MCF 10A (cell line): ENCODE results near the gene AIFM2. TPM values are rescaled to one million over a fixed set of nuclear protein-coding genes. Genes with fewer than 3 reads are reported as not detected.

Experiments used
- BruUV-seq: library from RNA; stranded (reverse); fragments of 400-500 nt; replicated peaks from 2 replicates; lab custom pipeline; 2021; lab: Mats Ljungman, UMichigan
- CTCF ChIA-PET: fragments of 300-600 bp; sonication (Branson Sonifier 250); formaldehyde crosslinking; extraction: SDS; loops from one replicate; lab custom pipeline; 2021; ENCODE audit warnings: antibody characterized with exemption, inconsistent platforms; lab: Yijun Ruan, JAX
- POLR2A ChIA-PET: fragments of 300-600, 350-650 bp; sonication (Branson Sonifier 250); formaldehyde crosslinking; extraction: SDS; loops from one replicate; lab custom pipeline; 2020; ENCODE audit warnings: antibody characterized with exemption, inconsistent platforms; lab: Yijun Ruan, JAX
- DNase-seq: peaks from one replicate; pipeline ENCODE4 v3.0.0-alpha.2; 2018; ENCODE audit not compliant: unreplicated experiment
- H3K27ac Mint-ChIP-seq: one replicate; pipeline ENCODE4 v1.8.0; 2022; ENCODE audit warnings: mild to moderate bottlenecking, low read depth, mixed read lengths; ENCODE audit not compliant: unreplicated experiment
- H3K27me3 Mint-ChIP-seq: one replicate; pipeline ENCODE4 v1.8.0; 2022; ENCODE audit warnings: mixed read lengths; ENCODE audit not compliant: insufficient read depth, unreplicated experiment
- H3K36me3 Mint-ChIP-seq: one replicate; pipeline ENCODE4 v1.8.0; 2022; ENCODE audit warnings: mild to moderate bottlenecking, moderate library complexity, mixed read lengths; ENCODE audit not compliant: insufficient read depth, unreplicated experiment
- H3K4me1 Mint-ChIP-seq: one replicate; pipeline ENCODE4 v1.8.0; 2022; ENCODE audit warnings: mixed read lengths; ENCODE audit not compliant: insufficient read depth, unreplicated experiment
- H3K4me3 Mint-ChIP-seq: one replicate; pipeline ENCODE4 v1.8.0; 2022; ENCODE audit warnings: mild to moderate bottlenecking, moderate library complexity, mixed read lengths; ENCODE audit not compliant: unreplicated experiment
- H3K9me3 Mint-ChIP-seq: one replicate; pipeline ENCODE4 v1.8.0; 2022; ENCODE audit warnings: mixed read lengths; ENCODE audit not compliant: unreplicated experiment
- intact Hi-C: fragments of 100-400 bp; cut with micrococcal nuclease; formaldehyde crosslinking; loops from 2 replicates; pipeline ENCODE4 v1.14.1; 2022
- total RNA-seq: library from RNA; stranded (reverse); gene quantifications from 2 replicates; pipeline ENCODE4 v1.2.3, GENCODE V29; 2022
- TF ChIP-seq, protein P1 (sequence below): fragments of 200-600 bp; IDR thresholded peaks from one replicate; pipeline ENCODE4 v1.8.0; 2022; ENCODE audit warnings: antibody characterized with exemption, mild to moderate bottlenecking; ENCODE audit not compliant: unreplicated experiment

Gene AIFM2
- total RNA-seq, 1 experiment from 2014 or later = 19.2 TPM

DNA sequence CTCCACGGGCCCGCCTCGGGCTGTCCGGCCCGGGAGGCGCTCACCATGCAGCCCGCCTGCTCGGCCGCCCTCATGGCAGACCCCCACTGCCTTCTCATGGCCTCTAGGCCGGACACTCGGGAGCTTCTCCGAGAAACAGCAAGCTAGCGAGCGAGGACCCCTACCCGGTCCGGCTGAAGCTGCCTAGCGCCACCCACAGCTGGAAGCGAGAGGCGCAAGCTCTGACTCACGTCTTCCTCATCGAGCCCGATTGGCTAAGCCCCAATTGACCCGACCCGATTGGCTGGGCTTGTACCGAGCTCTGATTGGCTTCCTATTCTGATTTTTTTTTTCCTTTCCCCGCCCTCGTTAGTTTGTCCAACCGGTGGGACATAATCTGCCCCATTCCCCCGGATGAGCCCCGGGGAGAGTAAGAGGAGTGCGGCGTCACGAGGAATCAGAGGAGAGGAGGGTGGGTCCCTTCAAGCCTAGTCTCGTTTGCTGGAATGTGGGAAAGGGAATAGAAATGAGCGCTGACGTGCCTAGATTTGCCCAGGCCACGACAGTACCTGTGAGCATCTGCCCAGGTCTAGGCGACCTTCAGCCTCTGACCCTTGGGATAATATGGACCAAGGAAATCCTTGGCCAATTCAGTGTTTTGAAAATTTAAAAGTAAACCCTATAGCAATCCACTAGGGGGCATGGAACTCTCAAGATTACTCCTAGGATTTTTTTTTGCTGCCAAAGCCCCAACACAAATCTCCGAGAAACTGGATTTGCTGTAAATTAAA, 14.0 kb upstream of the AIFM2 start, which contains the start of gene TYSND1:
Gene TYSND1 (minus strand): TSS at position 212 of the 770 bp plus-strand sequence. CDS start 114 bp downstream, at position 98.
- Mint-ChIP-seq H3K4me1 (peaks cover 14% of the 10 kb centered on the region), H3K4me3 (peak within 1 kb of the TSS; percentile 80), H3K36me3 (peaks cover 51% of the 10 kb centered on the region), H3K27ac (peak within 1 kb of the TSS; percentile 87), H3K9me3 (no peaks in the 10 kb centered on the region), H3K27me3 (no peaks in the 10 kb centered on the region)
- POLR2A ChIA-PET = interaction anchor here (0.6 to 5.0 kb wide), 43 partner anchors 8 to 1818 kb away, joined by 3 to 79 read pairs (median 4); partner anchors contain the start of genes AIFM2, EIF4EBP2, PPA1 and SAR1A
- intact Hi-C loops = loop anchor here (1.0 to 2.0 kb wide), 5 partner anchors 30 to 241 kb away; no protein-coding TSS in a partner anchor
- peak; percentile 99 for DNase-seq
- TF ChIP-seq, protein P1, sequence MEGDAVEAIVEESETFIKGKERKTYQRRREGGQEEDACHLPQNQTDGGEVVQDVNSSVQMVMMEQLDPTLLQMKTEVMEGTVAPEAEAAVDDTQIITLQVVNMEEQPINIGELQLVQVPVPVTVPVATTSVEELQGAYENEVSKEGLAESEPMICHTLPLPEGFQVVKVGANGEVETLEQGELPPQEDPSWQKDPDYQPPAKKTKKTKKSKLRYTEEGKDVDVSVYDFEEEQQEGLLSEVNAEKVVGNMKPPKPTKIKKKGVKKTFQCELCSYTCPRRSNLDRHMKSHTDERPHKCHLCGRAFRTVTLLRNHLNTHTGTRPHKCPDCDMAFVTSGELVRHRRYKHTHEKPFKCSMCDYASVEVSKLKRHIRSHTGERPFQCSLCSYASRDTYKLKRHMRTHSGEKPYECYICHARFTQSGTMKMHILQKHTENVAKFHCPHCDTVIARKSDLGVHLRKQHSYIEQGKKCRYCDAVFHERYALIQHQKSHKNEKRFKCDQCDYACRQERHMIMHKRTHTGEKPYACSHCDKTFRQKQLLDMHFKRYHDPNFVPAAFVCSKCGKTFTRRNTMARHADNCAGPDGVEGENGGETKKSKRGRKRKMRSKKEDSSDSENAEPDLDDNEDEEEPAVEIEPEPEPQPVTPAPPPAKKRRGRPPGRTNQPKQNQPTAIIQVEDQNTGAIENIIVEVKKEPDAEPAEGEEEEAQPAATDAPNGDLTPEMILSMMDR = peak; percentile 65
- CTCF ChIA-PET = interaction anchor here (0.6 to 8.2 kb wide), 48 partner anchors 9 to 1197 kb away, joined by 3 to 75 read pairs (median 4); partner anchors contain the start of genes LRRC20, PPA1 and SAR1A
- BruUV-seq = TSS peak; percentile 85

DNA sequence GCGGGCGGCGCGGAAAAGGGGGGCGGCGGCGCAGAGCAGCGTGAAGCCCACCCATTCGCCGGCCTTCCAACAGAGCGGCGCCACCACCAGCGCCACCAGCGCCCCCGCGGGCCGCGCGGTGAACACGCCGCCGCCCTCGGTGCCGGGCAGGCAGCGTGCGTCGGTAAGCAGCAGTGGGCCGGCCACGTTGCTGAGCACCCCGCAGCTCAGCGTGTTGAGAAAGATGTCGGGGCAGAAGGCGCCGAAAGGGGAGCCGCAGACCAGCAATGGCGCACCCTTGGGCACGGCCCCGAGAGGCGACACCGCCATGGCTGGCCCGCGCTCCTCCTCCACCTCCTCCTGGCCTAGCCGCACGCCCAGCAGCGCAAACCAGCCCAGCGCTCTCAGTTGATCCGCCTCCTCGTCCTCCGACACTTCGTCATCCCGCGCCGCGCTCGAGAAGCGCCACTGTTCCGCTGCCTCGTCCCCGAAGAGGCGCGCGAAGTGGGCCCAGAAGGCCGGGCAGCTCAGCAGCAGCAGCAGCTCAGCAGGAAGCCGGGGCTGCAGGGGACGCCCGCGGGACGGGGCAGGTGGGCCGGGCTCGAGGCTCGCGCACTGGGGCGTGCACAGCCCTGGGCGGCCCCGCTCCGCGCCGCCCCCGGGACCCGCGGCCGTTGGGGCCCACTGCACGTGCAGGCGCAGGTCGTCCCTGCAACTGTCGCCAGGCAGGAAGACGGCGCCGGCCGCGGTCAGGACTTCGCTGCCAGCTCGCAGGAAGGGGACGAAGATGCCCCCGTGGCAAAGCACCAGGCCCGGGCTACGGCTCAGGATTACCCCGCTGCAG, 13.3 kb upstream of the AIFM2 start:
- Mint-ChIP-seq H3K27me3 (no peaks in the 10 kb centered on the region), H3K9me3 (no peaks in the 10 kb centered on the region), H3K4me1 (peaks cover 14% of the 10 kb centered on the region), H3K36me3 (peaks cover 43% of the 10 kb centered on the region), H3K27ac (peak overlapping the region; percentile 87), H3K4me3 (peak overlapping the region; percentile 80)
- intact Hi-C loops = loop anchor here (1.0 to 2.0 kb wide), 2 partner anchors 29 to 46 kb away; no protein-coding TSS in a partner anchor
- peak; percentile 66 for DNase-seq
- CTCF ChIA-PET = interaction anchor here (0.6 to 8.2 kb wide), 38 partner anchors 8 to 1180 kb away, joined by 3 to 75 read pairs (median 4); partner anchors contain the start of genes PPA1 and SAR1A
- TF ChIP-seq, protein P1 = peak; percentile 44
- BruUV-seq = no TSS peak
- POLR2A ChIA-PET = interaction anchor here (0.6 to 5.0 kb wide), 43 partner anchors 8 to 1819 kb away, joined by 3 to 79 read pairs (median 4); partner anchors contain the start of genes AIFM2, EIF4EBP2, PPA1 and SAR1A

DNA sequence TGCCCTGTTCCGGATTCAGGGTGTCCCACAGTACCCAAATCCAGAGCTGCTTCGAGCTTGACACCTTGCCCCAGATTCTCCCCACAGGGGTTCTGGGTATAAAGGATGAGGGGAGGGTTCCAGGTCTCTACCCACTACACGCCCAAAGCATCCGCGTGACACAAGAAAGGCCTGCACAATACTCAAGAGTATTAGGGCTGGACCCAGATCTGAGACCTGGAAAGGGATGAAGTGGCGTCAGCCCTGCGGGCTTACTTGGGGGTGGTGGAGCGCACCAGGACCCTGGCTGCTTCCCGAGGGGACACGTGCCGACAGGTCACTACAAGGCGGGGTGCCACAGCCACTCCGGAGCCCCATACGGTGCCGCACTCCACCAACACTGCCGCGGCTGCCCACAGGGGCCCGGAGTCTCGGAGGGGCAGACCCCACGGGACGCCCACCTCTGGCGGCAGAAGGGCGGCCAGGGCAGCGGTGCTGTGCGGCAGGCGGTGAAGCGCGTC, 12.6 kb upstream of the AIFM2 start:
- ChIA-PET POLR2A (interaction anchor here (0.7 to 5.0 kb wide), 15 partner anchors 7 to 260 kb away, joined by 3 to 79 read pairs (median 25); partner anchors contain the start of genes AIFM2, EIF4EBP2, PPA1 and SAR1A), CTCF (interaction anchor here (0.6 to 8.2 kb wide), 12 partner anchors 8 to 222 kb away, joined by 3 to 75 read pairs (median 4); partner anchors contain the start of gene SAR1A)
- Mint-ChIP-seq H3K36me3 (peaks cover 41% of the 10 kb centered on the region), H3K27me3 (no peaks in the 10 kb centered on the region), H3K4me1 (peaks cover 14% of the 10 kb centered on the region), H3K9me3 (no peaks in the 10 kb centered on the region), H3K27ac (no peak overlapping the region), H3K4me3 (peak overlapping the region; percentile 80)
- intact Hi-C loops = no loop called here
- no TSS peak for BruUV-seq
- peak; percentile 6 for DNase-seq
- TF ChIP-seq, protein P1 = no peak
